ENCODE data around the gene ACACB.

DNA sequence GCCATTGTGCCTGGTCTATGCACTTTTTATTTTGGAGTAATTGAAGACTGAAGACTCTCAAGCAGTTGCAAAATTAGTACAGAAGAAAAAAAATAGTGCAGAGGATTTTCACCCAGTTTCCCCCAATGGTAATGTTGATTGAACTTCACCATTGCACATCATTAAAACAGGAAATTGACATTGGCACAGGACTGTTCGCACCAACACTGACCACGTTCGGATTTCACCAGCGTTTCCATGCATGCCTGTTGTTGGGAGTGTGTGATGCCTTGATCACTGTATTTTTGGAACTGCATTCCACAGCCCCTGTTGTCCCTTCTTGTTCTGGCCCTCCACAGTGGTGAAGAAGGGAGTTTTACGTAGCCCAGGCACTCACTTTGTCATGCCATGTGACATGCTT is 125.5 kb downstream of the ACACB start:
- TF ChIP-seq CREM (CRISPR knock-in tag; IDR thresholded peaks at IDR 0.05), result no peak
- TF ChIP-seq FOXJ3 (CRISPR knock-in tag; IDR thresholded peaks at IDR 0.05; ENCODE audit: borderline replicate concordance), result no peak
- no peak for TF ChIP-seq ZNF532 (CRISPR knock-in tag; IDR thresholded peaks at IDR 0.05; ENCODE audit: borderline replicate concordance)
- TF ChIP-seq SP1 (CRISPR knock-in tag; conservative IDR thresholded peaks at IDR 0.05), result no peak
- TF ChIP-seq, protein P1, sequence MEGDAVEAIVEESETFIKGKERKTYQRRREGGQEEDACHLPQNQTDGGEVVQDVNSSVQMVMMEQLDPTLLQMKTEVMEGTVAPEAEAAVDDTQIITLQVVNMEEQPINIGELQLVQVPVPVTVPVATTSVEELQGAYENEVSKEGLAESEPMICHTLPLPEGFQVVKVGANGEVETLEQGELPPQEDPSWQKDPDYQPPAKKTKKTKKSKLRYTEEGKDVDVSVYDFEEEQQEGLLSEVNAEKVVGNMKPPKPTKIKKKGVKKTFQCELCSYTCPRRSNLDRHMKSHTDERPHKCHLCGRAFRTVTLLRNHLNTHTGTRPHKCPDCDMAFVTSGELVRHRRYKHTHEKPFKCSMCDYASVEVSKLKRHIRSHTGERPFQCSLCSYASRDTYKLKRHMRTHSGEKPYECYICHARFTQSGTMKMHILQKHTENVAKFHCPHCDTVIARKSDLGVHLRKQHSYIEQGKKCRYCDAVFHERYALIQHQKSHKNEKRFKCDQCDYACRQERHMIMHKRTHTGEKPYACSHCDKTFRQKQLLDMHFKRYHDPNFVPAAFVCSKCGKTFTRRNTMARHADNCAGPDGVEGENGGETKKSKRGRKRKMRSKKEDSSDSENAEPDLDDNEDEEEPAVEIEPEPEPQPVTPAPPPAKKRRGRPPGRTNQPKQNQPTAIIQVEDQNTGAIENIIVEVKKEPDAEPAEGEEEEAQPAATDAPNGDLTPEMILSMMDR (IDR thresholded peaks at IDR 0.05), result no peak
- TF ChIP-seq ETV6 (CRISPR knock-in tag; IDR thresholded peaks at IDR 0.05), result no peak
- TF ChIP-seq CREB1 (CRISPR knock-in tag; IDR thresholded peaks at IDR 0.05), result no peak
- no peak for TF ChIP-seq ELF4 (CRISPR knock-in tag; IDR thresholded peaks at IDR 0.05; ENCODE audit: low read depth)
- no peak for TF ChIP-seq GABPB1 (CRISPR knock-in tag; IDR thresholded peaks at IDR 0.05)
- TF ChIP-seq JUN (CRISPR knock-in tag; IDR thresholded peaks at IDR 0.05), result no peak
